Neural cell (in vitro differentiated cells): ENCODE data around the gene TMCC1. TPM values are rescaled to one million over a fixed set of nuclear protein-coding genes. Genes with fewer than 3 reads are reported as not detected.

Source experiments
- H2AFZ ChIP-seq: fragments of 200-600, 300-800 bp; sonication (generic), shearing (Covaris generic); 2 replicates; pipeline ENCODE4 v1.6.0; 2014; ENCODE audit warnings: low read depth, mild to moderate bottlenecking, antibody characterized with exemption, low read length, moderate library complexity
- H3F3A ChIP-seq: fragments of 200-600 bp; shearing (Covaris generic); 2 replicates; pipeline ENCODE4 v1.6.1; 2016; ENCODE audit warnings: mild to moderate bottlenecking, moderate library complexity, mixed read lengths, antibody characterized with exemption, low read length; ENCODE audit not compliant: insufficient read depth, poor library complexity, severe bottlenecking
- H3K27ac ChIP-seq: fragments of 200-600, 300-800 bp; sonication (generic), shearing (Covaris generic); 2 replicates; pipeline ENCODE4 v1.5.1; 2014; ENCODE audit warnings: mild to moderate bottlenecking, low read length, moderate library complexity
- H3K27me3 ChIP-seq: fragments of 300-800, 200-600 bp; sonication (generic), shearing (Covaris generic); 2 replicates; pipeline ENCODE4 v1.6.0; 2014; ENCODE audit warnings: mild to moderate bottlenecking, low read depth, low read length, moderate library complexity; ENCODE audit not compliant: insufficient read depth
- H3K36me3 ChIP-seq: fragments of 300-800, 200-600 bp; sonication (generic), shearing (Covaris generic); 2 replicates; pipeline ENCODE4 v1.5.1; 2014; ENCODE audit warnings: mild to moderate bottlenecking, antibody characterized with exemption, low read length, moderate library complexity; ENCODE audit not compliant: insufficient read depth
- H3K4me2 ChIP-seq: fragments of 300-800, 200-600 bp; sonication (generic), shearing (Covaris generic); 2 replicates; pipeline ENCODE4 v1.6.0; 2014; ENCODE audit warnings: mild to moderate bottlenecking, low read length
- H3K4me3 ChIP-seq: fragments of 300-800, 200-600 bp; sonication (generic), shearing (Covaris generic); 2 replicates; pipeline ENCODE4 v1.5.1; 2014; ENCODE audit warnings: mild to moderate bottlenecking, low read length, moderate library complexity
- H3K79me2 ChIP-seq: fragments of 200-600 bp; shearing (Covaris generic); replicated peaks from 2 replicates; pipeline ENCODE4 v1.6.0; 2014; ENCODE audit warnings: mild to moderate bottlenecking, low read length, moderate library complexity; ENCODE audit not compliant: insufficient read depth
- H3K9ac ChIP-seq: fragments of 300-800, 200-600 bp; sonication (generic), shearing (Covaris generic); 2 replicates; pipeline ENCODE4 v1.6.1; 2016; ENCODE audit warnings: mild to moderate bottlenecking, low read length, mixed read lengths
- H3K9me2 ChIP-seq: fragments of 200-600 bp; shearing (Covaris generic); 2 replicates; pipeline ENCODE4 v1.6.1; 2016; ENCODE audit warnings: mild to moderate bottlenecking, low read length, mixed read lengths; ENCODE audit not compliant: insufficient read depth
- H3K9me3 ChIP-seq: fragments of 200-600, 300-800 bp; sonication (generic), shearing (Covaris generic); 2 replicates; pipeline ENCODE4 v1.6.1; 2016; ENCODE audit warnings: mild to moderate bottlenecking, mixed run types, low read length, moderate library complexity, mixed read lengths
- H4K20me1 ChIP-seq: fragments of 200-600 bp; shearing (Covaris generic); 2 replicates; pipeline ENCODE4 v1.6.1; 2016; ENCODE audit warnings: mild to moderate bottlenecking, mixed run types; ENCODE audit not compliant: insufficient read depth
- EP300 ChIP-seq: fragments of 450-650 bp; conservative IDR thresholded peaks from 2 replicates; pipeline ENCODE4 v1.6.1; 2014; ENCODE audit warnings: antibody characterized with exemption, mild to moderate bottlenecking, moderate library complexity; ENCODE audit not compliant: poor library complexity, severe bottlenecking
- EZH2 ChIP-seq: fragments of 200-600, 300-800 bp; shearing (Covaris generic), sonication (generic); IDR thresholded peaks from 2 replicates; pipeline ENCODE4 v1.6.1; 2014; ENCODE audit warnings: antibody characterized with exemption, low read length, borderline replicate concordance, mild to moderate bottlenecking; ENCODE audit not compliant: insufficient read depth, poor library complexity, severe bottlenecking
- MXI1 ChIP-seq: fragments of 450-650 bp; conservative IDR thresholded peaks from 2 replicates; pipeline ENCODE4 v1.6.1; 2014; ENCODE audit warnings: antibody characterized with exemption, mild to moderate bottlenecking; ENCODE audit not compliant: poor library complexity, severe bottlenecking
- POLR2AphosphoS5 ChIP-seq: IDR thresholded peaks from 2 replicates; pipeline ENCODE4 v1.6.1; 2012
- RAD21 ChIP-seq: fragments of 450-650 bp; conservative IDR thresholded peaks from 2 replicates; pipeline ENCODE4 v1.6.1; 2014; ENCODE audit warnings: antibody characterized with exemption, mild to moderate bottlenecking, moderate library complexity
- REST ChIP-seq: IDR thresholded peaks from 2 replicates; pipeline ENCODE4 v1.6.1; 2012; ENCODE audit warnings: borderline replicate concordance
- SMC3 ChIP-seq: fragments of 450-650 bp; conservative IDR thresholded peaks from 2 replicates; pipeline ENCODE4 v1.6.1; 2014; ENCODE audit warnings: antibody characterized with exemption, mild to moderate bottlenecking, moderate library complexity; ENCODE audit not compliant: poor library complexity
- TAF1 ChIP-seq: IDR thresholded peaks from 2 replicates; pipeline ENCODE4 v1.6.1; 2012; ENCODE audit warnings: low read depth
- polyA plus RNA-seq: library from polyadenylated mRNA; depleted of rRNA; stranded (reverse); fragments of >200 nt; gene quantifications from 2 replicates; pipeline ENCODE4 v1.2.3, GENCODE V29; 2014
- TF ChIP-seq, protein P1 (sequence below): fragments of 450-650 bp; IDR thresholded peaks from 2 replicates; pipeline ENCODE4 v1.5.1; 2014; ENCODE audit warnings: antibody characterized with exemption, mild to moderate bottlenecking, moderate library complexity; ENCODE audit not compliant: poor library complexity, severe bottlenecking

TMCC1 gene
- polyA plus RNA-seq, 1 donor from 2014 or later, result 25.0 TPM

DNA sequence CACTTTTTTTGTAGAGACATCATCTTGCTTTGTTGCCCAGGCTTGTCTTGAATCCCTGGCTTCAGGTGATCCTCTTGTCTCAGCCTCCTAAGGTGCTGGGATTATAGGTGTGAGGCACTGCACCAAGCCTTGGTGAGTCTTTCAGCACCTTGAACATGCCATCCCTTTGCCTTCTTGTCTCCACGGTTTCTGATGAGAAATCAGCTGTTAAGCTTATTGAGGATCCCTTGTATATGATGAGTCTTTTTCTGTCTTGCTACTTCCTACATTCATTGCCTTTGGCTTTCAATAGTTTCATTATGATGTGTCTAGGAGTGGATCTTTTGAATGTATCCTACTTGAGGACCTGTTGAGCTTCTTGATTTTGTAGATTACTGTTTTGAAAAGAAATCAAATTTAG is 35.9 kb upstream of the TMCC1 start:
- H3F3A ChIP-seq, result no peaks in the 10 kb centered on the region
- no peak overlapping the region for H3K27ac ChIP-seq
- H3K9ac ChIP-seq, result no peak overlapping the region
- no peaks in the 10 kb centered on the region for H3K9me3 ChIP-seq
- no peak overlapping the region for H3K4me3 ChIP-seq
- H3K36me3 ChIP-seq, result no peaks in the 10 kb centered on the region
- no peaks in the 10 kb centered on the region for H3K9me2 ChIP-seq
- H3K79me2 ChIP-seq, result no peaks in the 10 kb centered on the region
- no peaks in the 10 kb centered on the region for H3K27me3 ChIP-seq
- H4K20me1 ChIP-seq, result no peaks in the 10 kb centered on the region
- H3K4me2 ChIP-seq, result no peak overlapping the region
- TF ChIP-seq, protein P1, sequence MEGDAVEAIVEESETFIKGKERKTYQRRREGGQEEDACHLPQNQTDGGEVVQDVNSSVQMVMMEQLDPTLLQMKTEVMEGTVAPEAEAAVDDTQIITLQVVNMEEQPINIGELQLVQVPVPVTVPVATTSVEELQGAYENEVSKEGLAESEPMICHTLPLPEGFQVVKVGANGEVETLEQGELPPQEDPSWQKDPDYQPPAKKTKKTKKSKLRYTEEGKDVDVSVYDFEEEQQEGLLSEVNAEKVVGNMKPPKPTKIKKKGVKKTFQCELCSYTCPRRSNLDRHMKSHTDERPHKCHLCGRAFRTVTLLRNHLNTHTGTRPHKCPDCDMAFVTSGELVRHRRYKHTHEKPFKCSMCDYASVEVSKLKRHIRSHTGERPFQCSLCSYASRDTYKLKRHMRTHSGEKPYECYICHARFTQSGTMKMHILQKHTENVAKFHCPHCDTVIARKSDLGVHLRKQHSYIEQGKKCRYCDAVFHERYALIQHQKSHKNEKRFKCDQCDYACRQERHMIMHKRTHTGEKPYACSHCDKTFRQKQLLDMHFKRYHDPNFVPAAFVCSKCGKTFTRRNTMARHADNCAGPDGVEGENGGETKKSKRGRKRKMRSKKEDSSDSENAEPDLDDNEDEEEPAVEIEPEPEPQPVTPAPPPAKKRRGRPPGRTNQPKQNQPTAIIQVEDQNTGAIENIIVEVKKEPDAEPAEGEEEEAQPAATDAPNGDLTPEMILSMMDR, result no peak
- TF ChIP-seq EP300 (no peak), MXI1 (no peak), POLR2AphosphoS5 (no peak), REST (no peak), TAF1 (no peak), EZH2 (no peak), RAD21 (no peak), SMC3 (no peak)
- no peak overlapping the region for H2AFZ ChIP-seq

GRCh38 chr3:129927072-129927471 is 33.6 kb upstream of the TMCC1 start:
- H3K36me3 ChIP-seq, result no peaks in the 10 kb centered on the region

More at GRCh38 chr3:129927072-129927471, 33.6 kb upstream of the TMCC1 start:
- no peaks in the 10 kb centered on the region for H3F3A ChIP-seq
- H3K9ac ChIP-seq, result no peak overlapping the region
- no peak overlapping the region for H3K27ac ChIP-seq
- H3K4me3 ChIP-seq, result no peak overlapping the region
- H3K27me3 ChIP-seq, result no peaks in the 10 kb centered on the region
- no peaks in the 10 kb centered on the region for H3K79me2 ChIP-seq
- H2AFZ ChIP-seq, result no peak overlapping the region
- no peaks in the 10 kb centered on the region for H3K9me3 ChIP-seq
- H4K20me1 ChIP-seq, result no peaks in the 10 kb centered on the region
- TF ChIP-seq EP300 (no peak), POLR2AphosphoS5 (no peak), EZH2 (no peak), MXI1 (no peak), TAF1 (no peak), RAD21 (no peak), REST (no peak), SMC3 (no peak)
- TF ChIP-seq, protein P1, result no peak
- H3K4me2 ChIP-seq, result no peak overlapping the region
- H3K9me2 ChIP-seq, result no peaks in the 10 kb centered on the region
